Caco-2 (cell line): Measurements from ENCODE around the gene KLHL22. TPM values are rescaled to one million over a fixed set of nuclear protein-coding genes. Genes with fewer than 3 reads are reported as not detected.

Experiments
- BruUV-seq: library from RNA; stranded (reverse); fragments of 400-500 nt; replicated peaks from 2 replicates; lab custom pipeline; 2021; lab: Mats Ljungman, UMichigan
- CTCF ChIA-PET: fragments of 300-600 bp; sonication (Branson Sonifier 250); formaldehyde crosslinking; loops from one replicate; lab custom pipeline; 2022; ENCODE audit warnings: antibody characterized with exemption; lab: Charles Lee
- POLR2A ChIA-PET: fragments of 300-600 bp; sonication (Branson Sonifier 250); formaldehyde crosslinking; loops from one replicate; lab custom pipeline; 2022; ENCODE audit warnings: antibody characterized with exemption; lab: Charles Lee
- DNase-seq, 2 experiments: peaks; one replicate each; pipeline versions ENCODE4 v3.0.0 to v3.0.0-alpha.2; 2020 to 2022
- H3K27me3 ChIP-seq: replicated peaks from 2 replicates; pipeline ENCODE4 v1.6.0; 2011; ENCODE audit warnings: low read length; ENCODE audit not compliant: control insufficient read depth, insufficient read depth
- H3K36me3 ChIP-seq: 2 replicates; pipeline ENCODE4 v1.5.1; 2011; ENCODE audit warnings: low read length; ENCODE audit not compliant: control insufficient read depth, insufficient read depth
- H3K4me1 ChIP-seq: fragments of 250-450 bp; sonication (Bioruptor Pico); 2 replicates; pipeline ENCODE4 v1.5.1; 2020; ENCODE audit warnings: mild to moderate bottlenecking
- H3K4me3 ChIP-seq: 2 replicates; pipeline ENCODE4 v1.5.1; 2011; ENCODE audit warnings: low read depth, mild to moderate bottlenecking, control low read depth, low read length
- H3K9me3 ChIP-seq: fragments of 250-450 bp; sonication (Bioruptor Pico); 2 replicates; pipeline ENCODE4 v1.5.1; 2020; ENCODE audit warnings: mild to moderate bottlenecking, moderate library complexity
- H3K27ac Mint-ChIP-seq: one replicate; pipeline ENCODE4 v1.8.0; 2022; ENCODE audit warnings: mixed read lengths; ENCODE audit not compliant: unreplicated experiment
- H3K27me3 Mint-ChIP-seq: one replicate; pipeline ENCODE4 v1.8.0; 2022; ENCODE audit warnings: mixed read lengths; ENCODE audit not compliant: insufficient read depth, unreplicated experiment
- H3K36me3 Mint-ChIP-seq: one replicate; pipeline ENCODE4 v1.8.0; 2022; ENCODE audit warnings: mild to moderate bottlenecking, mixed read lengths; ENCODE audit not compliant: insufficient read depth, unreplicated experiment
- H3K4me1 Mint-ChIP-seq: one replicate; pipeline ENCODE4 v1.8.0; 2022; ENCODE audit warnings: low read depth, mixed read lengths; ENCODE audit not compliant: unreplicated experiment
- H3K4me3 Mint-ChIP-seq: one replicate; pipeline ENCODE4 v1.8.0; 2022; ENCODE audit warnings: mild to moderate bottlenecking, moderate library complexity, mixed read lengths; ENCODE audit not compliant: unreplicated experiment
- H3K9me3 Mint-ChIP-seq: one replicate; pipeline ENCODE4 v1.8.0; 2022; ENCODE audit warnings: mixed read lengths; ENCODE audit not compliant: unreplicated experiment
- intact Hi-C: fragments of 100-400 bp; cut with micrococcal nuclease; formaldehyde crosslinking; loops from one replicate; pipeline ENCODE4 v1.10.0; 2022; ENCODE audit not compliant: unreplicated experiment
- total RNA-seq: library from RNA; stranded (reverse); gene quantifications from 2 replicates; pipeline ENCODE4 v1.2.3, GENCODE V29; 2022
- TF ChIP-seq, protein P1 (sequence below), 2 experiments: fragments of 200-600 bp in 1 of 2; IDR thresholded peaks; 1 replicate in 1 of 2; 2 replicates in 1 of 2; pipeline versions ENCODE4 v1.5.1 to v1.8.0; 2011 to 2022; ENCODE audit warnings: antibody characterized with exemption in 1 of 2, control low read depth in 1 of 2, inconsistent platforms in 1 of 2, low read depth in 1 of 2, low read length in 1 of 2, mild to moderate bottlenecking in 1 of 2, moderate library complexity in 1 of 2; ENCODE audit not compliant: insufficient read depth in 1 of 2, severe bottlenecking in 1 of 2, unreplicated experiment in 1 of 2

Gene KLHL22
- total RNA-seq, 1 experiment from 2014 or later = 24.4 TPM

DNA sequence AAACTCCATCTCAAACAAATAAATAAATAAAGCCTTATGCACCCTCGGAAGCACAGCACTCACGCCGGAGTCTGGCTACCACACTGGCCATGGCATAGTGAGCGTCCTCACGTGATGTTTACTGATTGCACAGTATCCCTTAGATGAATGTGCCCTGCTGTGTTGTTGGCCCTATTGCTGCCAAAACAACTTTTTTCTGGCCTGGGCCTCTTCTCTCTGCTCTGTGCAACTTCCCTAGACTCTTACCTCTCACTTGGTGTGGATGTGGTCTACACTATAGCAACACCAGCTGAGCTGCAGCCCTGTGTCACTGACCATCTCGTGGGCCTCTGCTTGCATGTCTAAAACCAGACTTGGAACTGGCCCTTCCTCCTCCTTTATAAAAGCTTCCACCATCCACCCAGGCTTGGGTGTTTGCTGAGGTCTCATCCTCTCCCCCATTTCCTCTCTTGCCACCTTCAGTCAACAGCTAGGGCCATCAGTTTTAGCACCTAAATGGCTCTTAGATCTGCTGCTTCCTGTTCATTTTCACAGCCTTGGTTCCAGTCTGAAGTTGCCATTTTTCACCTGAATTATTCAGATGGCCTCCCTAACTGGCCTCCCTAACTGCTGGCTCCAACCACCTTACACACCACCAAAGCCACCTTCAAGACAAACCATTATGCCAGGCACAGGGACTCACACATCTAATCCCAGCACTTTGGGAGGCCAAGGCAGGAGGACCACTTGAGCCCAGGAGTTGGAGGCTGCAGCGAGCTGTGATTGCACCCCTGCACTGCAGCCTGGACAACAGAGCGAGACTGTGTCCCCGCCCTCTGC lies 92.4 kb downstream of the KLHL22 start:
- BruUV-seq = no TSS peak
- H3K36me3 ChIP-seq = 0 out of 2 replicates have a peak, but pooled peaks cover 2% of the 10 kb centered on the region
- Mint-ChIP-seq H3K27ac (no peak overlapping the region), H3K9me3 (no peaks in the 10 kb centered on the region), H3K4me1 (no peaks in the 10 kb centered on the region), H3K36me3 (peaks cover 5% of the 10 kb centered on the region), H3K4me3 (no peak overlapping the region), H3K27me3 (no peaks in the 10 kb centered on the region)
- no peak for DNase-seq
- POLR2A ChIA-PET = no interaction called here
- no peaks in the 10 kb centered on the region for H3K27me3 ChIP-seq
- CTCF ChIA-PET = interaction anchor here (0.8 kb wide), 1 partner anchor 21 kb away, joined by 3 read pairs; no protein-coding TSS in a partner anchor
- no peaks in the 10 kb centered on the region for H3K9me3 ChIP-seq
- intact Hi-C loops = no loop called here
- no peak overlapping the region for H3K4me3 ChIP-seq
- TF ChIP-seq, protein P1, sequence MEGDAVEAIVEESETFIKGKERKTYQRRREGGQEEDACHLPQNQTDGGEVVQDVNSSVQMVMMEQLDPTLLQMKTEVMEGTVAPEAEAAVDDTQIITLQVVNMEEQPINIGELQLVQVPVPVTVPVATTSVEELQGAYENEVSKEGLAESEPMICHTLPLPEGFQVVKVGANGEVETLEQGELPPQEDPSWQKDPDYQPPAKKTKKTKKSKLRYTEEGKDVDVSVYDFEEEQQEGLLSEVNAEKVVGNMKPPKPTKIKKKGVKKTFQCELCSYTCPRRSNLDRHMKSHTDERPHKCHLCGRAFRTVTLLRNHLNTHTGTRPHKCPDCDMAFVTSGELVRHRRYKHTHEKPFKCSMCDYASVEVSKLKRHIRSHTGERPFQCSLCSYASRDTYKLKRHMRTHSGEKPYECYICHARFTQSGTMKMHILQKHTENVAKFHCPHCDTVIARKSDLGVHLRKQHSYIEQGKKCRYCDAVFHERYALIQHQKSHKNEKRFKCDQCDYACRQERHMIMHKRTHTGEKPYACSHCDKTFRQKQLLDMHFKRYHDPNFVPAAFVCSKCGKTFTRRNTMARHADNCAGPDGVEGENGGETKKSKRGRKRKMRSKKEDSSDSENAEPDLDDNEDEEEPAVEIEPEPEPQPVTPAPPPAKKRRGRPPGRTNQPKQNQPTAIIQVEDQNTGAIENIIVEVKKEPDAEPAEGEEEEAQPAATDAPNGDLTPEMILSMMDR (IDR thresholded peaks at IDR 0.05; ENCODE audit: insufficient read depth in 1 of 2, low read depth in 1 of 2, low read length in 1 of 2, severe bottlenecking in 1 of 2, unreplicated experiment in 1 of 2) = no peak
- H3K4me1 ChIP-seq = no peaks in the 10 kb centered on the region

DNA sequence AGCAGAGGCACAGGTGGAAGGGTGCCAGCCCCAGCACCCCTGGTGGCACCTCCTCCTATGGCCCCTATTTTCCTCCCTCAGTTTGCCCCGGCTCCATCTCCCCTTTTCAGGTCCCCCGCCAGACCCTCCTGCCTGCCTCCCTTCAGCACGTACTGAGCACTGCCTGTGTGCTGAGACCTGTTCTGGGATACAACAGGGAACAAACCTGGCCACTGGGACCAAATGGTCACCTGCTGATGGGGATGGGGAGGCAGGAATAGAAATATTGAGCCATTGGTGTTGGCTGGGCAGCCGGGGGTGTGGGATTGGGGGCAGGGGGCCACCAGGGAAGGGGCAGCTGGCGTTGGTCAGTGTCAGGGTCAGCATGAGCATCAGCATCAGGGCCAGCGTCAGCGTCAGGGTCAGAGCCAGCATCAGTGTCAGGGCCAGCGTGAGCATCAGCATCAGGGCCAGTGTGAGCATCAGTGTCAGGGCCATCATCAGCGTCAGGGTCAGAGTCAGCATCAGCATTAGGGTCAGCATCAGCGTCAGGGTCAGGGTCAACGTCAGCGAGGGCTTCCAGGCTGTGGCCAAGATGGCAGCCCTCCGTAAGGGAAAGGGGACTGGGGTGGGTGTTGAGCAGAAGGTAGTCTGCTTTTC lies 94.1 kb downstream of the KLHL22 start:
- no peaks in the 10 kb centered on the region for H3K4me1 ChIP-seq
- intact Hi-C loops = no loop called here
- TF ChIP-seq, protein P1 (IDR thresholded peaks at IDR 0.05; ENCODE audit: insufficient read depth in 1 of 2, low read depth in 1 of 2, low read length in 1 of 2, severe bottlenecking in 1 of 2, unreplicated experiment in 1 of 2) = no peak
- POLR2A ChIA-PET = no interaction called here
- Mint-ChIP-seq H3K9me3 (no peaks in the 10 kb centered on the region), H3K4me3 (no peak overlapping the region), H3K27ac (no peak overlapping the region), H3K36me3 (peaks cover 5% of the 10 kb centered on the region), H3K4me1 (no peaks in the 10 kb centered on the region), H3K27me3 (no peaks in the 10 kb centered on the region)
- H3K4me3 ChIP-seq = no peak overlapping the region
- H3K9me3 ChIP-seq = no peaks in the 10 kb centered on the region
- H3K36me3 ChIP-seq = 0 out of 2 replicates have a peak, but pooled peaks cover 2% of the 10 kb centered on the region
- DNase-seq = no peak
- CTCF ChIA-PET = no interaction called here
- no peaks in the 10 kb centered on the region for H3K27me3 ChIP-seq
- no TSS peak for BruUV-seq

DNA sequence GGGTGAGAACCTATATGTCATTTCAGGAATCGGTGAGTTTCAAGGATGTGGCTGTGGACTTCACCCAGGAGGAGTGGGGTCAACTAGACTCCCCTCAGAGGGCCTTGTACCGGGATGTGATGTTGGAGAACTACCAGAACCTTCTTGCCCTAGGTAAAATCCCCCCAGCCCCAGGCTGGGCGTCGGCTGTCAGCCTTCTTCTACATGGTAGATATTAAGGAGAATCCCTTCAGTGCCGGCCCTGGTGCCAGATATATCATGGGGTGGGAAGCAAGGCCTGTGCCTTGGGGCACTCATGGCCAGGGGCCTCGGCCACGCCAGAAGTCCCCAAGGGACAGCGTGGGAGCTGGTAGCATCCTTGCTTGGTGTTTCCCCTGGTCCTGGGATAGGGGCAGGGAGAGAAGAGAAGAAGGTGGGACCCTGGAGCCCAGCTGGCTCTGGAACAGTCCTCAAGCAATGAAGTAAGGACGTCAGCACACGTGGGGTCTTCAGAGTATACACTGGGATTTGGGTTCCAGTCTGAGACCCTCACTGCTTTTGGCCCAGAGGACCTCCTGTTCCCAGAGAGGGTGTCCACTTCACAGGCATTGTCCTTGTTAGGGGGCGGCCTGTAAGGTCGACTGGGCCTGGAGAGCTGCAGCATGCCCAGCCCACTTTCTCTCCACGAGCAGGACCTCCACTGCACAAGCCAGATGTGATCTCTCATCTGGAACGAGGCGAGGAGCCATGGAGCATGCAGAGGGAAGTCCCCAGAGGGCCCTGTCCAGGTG lies 94.8 kb downstream of the KLHL22 start:
- ChIA-PET CTCF (no interaction called here), POLR2A (no interaction called here)
- Mint-ChIP-seq H3K27ac (no peak overlapping the region), H3K36me3 (peaks cover 5% of the 10 kb centered on the region), H3K4me1 (no peaks in the 10 kb centered on the region), H3K4me3 (no peak overlapping the region), H3K27me3 (no peaks in the 10 kb centered on the region), H3K9me3 (no peaks in the 10 kb centered on the region)
- Histone ChIP-seq H3K9me3 (no peaks in the 10 kb centered on the region), H3K27me3 (no peaks in the 10 kb centered on the region), H3K4me1 (no peaks in the 10 kb centered on the region), H3K4me3 (no peak overlapping the region), H3K36me3 (0 out of 2 replicates have a peak, but pooled peaks cover 2% of the 10 kb centered on the region)
- no TSS peak for BruUV-seq
- no peak for DNase-seq
- TF ChIP-seq, protein P1 (IDR thresholded peaks at IDR 0.05; ENCODE audit: insufficient read depth in 1 of 2, low read depth in 1 of 2, low read length in 1 of 2, severe bottlenecking in 1 of 2, unreplicated experiment in 1 of 2) = no peak
- intact Hi-C loops = no loop called here
